Measurements from ENCODE around the gene XXYLT1. TPM values are rescaled to one million over a fixed set of nuclear protein-coding genes. Genes with fewer than 3 reads are reported as not detected.
"Not testable (repeated sequence)": the region's sequence is repeated elsewhere in the genome, so short reads cannot be mapped to it uniquely, and the experiment has no call there.

XXYLT1 gene
- total RNA-seq, 2 experiments from 2014 or later: 5.4 to 5.7 TPM

DNA sequence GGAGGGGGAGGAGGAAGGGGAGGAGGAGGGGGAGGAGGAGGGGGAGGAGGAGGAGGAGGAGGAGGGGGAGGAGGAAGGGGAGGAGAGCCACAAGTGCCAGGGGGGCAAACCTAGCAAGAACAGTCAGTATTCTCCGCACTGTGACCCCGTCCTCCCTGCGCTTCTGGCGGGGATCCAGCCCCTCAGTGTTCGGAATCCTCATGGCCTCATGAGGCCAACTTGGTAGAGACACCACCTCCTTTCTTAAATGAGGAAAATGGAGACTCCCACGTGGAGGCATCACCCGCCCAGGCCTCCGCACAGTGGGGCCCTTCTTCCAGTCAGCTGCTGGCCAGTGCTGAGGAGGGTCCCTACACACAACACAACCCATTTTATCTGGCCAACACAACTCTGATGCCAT lies 163.4 kb downstream of the XXYLT1 start:
- no peaks in the 10 kb centered on the region for H3K9me3 Mint-ChIP-seq (ENCODE audit: low read depth)
- H3K4me1 Mint-ChIP-seq: peaks cover 4% of the 10 kb centered on the region
- H3K4me3 Mint-ChIP-seq: no peak overlapping the region
- no peaks in the 10 kb centered on the region for H3K36me3 Mint-ChIP-seq (ENCODE audit: low read depth)
- DNase-seq (no peak), ATAC-seq (no peak)
- H3K27ac Mint-ChIP-seq: no peak overlapping the region
- ChIA-PET POLR2A (no interaction called here), CTCF (interaction anchor here (0.6 to 2.2 kb wide), 12 partner anchors 24 to 436 kb away, joined by 3 to 17 read pairs (median 5); no protein-coding TSS in a partner anchor)
- intact Hi-C loops (cut with DNase I, micrococcal nuclease): no loop called here
- no peaks in the 10 kb centered on the region for H3K27me3 Mint-ChIP-seq

DNA sequence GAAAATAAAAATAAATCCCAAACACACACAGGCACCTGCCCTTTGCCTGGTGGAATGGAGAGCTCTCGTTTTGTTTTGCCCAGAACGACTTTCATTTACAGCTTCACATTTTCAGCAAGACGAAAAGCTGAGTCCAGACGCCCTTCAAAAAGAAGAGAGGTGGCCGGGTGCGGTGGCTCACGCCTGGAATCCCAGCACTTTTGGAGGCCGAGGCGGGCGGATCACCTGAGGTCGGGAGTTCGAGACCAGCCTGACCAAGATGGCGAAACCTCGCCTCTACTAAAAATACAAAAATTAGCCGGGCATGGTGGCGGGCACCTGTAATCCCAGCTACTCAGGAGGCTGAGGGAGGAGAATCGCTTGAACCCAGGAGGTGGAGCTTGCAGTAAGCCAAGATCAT lies 163.9 kb downstream of the XXYLT1 start:
- CTCF ChIA-PET: interaction anchor here (0.6 to 2.2 kb wide), 20 partner anchors 12 to 480 kb away, joined by 3 to 17 read pairs (median 4); partner anchors contain the start of gene LSG1
- intact Hi-C loops (cut with DNase I, micrococcal nuclease); H3K9me3 Mint-ChIP-seq (ENCODE audit: low read depth); H3K27ac Mint-ChIP-seq; POLR2A ChIA-PET; H3K4me3 Mint-ChIP-seq; ATAC-seq; H3K36me3 Mint-ChIP-seq (ENCODE audit: low read depth); H3K4me1 Mint-ChIP-seq; H3K27me3 Mint-ChIP-seq; DNase-seq: not testable (repeated sequence)

DNA sequence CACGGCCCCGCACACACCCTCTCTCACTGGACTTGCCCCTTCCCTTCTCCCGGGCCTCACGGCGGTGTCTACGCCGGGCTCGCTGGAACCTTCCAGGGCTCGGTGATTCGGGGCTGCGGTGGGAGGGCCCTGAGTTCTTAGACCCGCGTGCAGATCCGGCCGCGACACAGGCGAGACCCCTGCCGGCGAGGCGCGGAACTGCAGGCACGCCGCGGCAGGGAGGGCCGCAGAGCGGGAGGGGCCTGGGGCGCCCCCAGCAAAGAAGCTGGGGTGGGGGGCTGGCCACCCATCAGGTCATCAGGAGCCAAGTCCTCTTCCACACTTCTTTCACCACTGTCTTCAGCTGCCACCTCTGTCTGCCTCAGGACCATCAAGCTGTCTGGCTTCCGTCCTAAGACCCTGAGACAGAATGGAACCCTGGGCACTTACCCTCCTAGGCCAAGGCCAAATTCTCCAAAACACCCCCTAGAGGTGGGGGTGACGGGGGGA lies 164.5 kb downstream of the XXYLT1 start:
- H3K4me3 Mint-ChIP-seq: peak overlapping the region; percentile 9
- ChIA-PET POLR2A (no interaction called here), CTCF (interaction anchor here (0.6 to 2.2 kb wide), 19 partner anchors 12 to 479 kb away, joined by 3 to 17 read pairs (median 5); partner anchors contain the start of gene LSG1)
- peak overlapping the region; percentile 55 for H3K27ac Mint-ChIP-seq
- intact Hi-C loops (cut with DNase I, micrococcal nuclease): loop anchor here (1.0 kb wide), 6 partner anchors 104 to 773 kb away; no protein-coding TSS in a partner anchor
- H3K27me3 Mint-ChIP-seq: no peaks in the 10 kb centered on the region
- ATAC-seq: peak; percentile 85
- H3K9me3 Mint-ChIP-seq (ENCODE audit: low read depth): no peaks in the 10 kb centered on the region
- DNase-seq: peak; percentile 80
- no peaks in the 10 kb centered on the region for H3K36me3 Mint-ChIP-seq (ENCODE audit: low read depth)
- H3K4me1 Mint-ChIP-seq: peaks cover 4% of the 10 kb centered on the region

DNA sequence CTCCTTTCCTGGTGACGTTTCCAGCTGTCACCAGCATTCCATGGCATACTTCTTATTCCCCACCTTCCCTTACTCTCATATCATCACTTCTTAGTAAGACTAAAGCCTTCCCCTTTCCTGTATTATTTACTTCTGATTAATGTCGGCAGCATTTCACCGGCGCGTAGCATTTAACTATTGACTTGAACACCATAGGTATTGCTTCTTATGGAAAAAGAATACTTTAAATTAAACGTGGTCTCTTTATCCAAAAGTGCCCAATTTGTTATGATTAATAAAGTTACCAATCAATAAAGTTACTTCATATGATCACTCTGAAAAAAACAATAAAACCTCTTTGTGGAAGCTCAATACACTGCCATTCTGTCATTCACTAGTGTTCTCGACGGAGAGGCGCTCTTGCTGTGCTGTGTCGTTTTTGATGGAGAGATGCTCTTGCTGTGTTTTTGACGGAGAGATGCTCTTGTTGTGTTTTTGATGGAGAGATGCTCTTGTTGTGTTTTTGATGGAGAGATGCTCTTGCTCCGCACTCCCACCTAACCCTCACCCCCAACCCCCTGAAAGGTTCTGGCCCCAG lies 165.0 kb downstream of the XXYLT1 start:
- no peak for DNase-seq
- ATAC-seq: no peak
- no peaks in the 10 kb centered on the region for H3K36me3 Mint-ChIP-seq (ENCODE audit: low read depth)
- H3K27me3 Mint-ChIP-seq: no peaks in the 10 kb centered on the region
- intact Hi-C loops (cut with DNase I, micrococcal nuclease): loop anchor here (1.0 kb wide), 6 partner anchors 104 to 773 kb away; no protein-coding TSS in a partner anchor
- peaks cover 7% of the 10 kb centered on the region for H3K4me1 Mint-ChIP-seq
- POLR2A ChIA-PET: no interaction called here
- peak overlapping the region; percentile 9 for H3K4me3 Mint-ChIP-seq
- CTCF ChIA-PET: interaction anchor here (0.5 to 2.2 kb wide), 8 partner anchors 22 to 435 kb away, joined by 3 to 13 read pairs (median 4); no protein-coding TSS in a partner anchor
- no peaks in the 10 kb centered on the region for H3K9me3 Mint-ChIP-seq (ENCODE audit: low read depth)
- no peak overlapping the region for H3K27ac Mint-ChIP-seq

GRCh38 chr3:195105389-195105788 lies 165.6 kb downstream of the XXYLT1 start:
- peaks cover 7% of the 10 kb centered on the region for H3K4me1 Mint-ChIP-seq
- POLR2A ChIA-PET: no interaction called here
- no peaks in the 10 kb centered on the region for H3K27me3 Mint-ChIP-seq
- CTCF ChIA-PET: interaction anchor here (0.5 to 2.2 kb wide), 7 partner anchors 13 to 434 kb away, joined by 3 to 13 read pairs (median 4); no protein-coding TSS in a partner anchor
- ATAC-seq (no peak), DNase-seq (no peak)
- no peak overlapping the region for H3K27ac Mint-ChIP-seq
- intact Hi-C loops (cut with DNase I, micrococcal nuclease): no loop called here
- H3K4me3 Mint-ChIP-seq: no peak overlapping the region
- H3K36me3 Mint-ChIP-seq (ENCODE audit: low read depth): no peaks in the 10 kb centered on the region
- no peaks in the 10 kb centered on the region for H3K9me3 Mint-ChIP-seq (ENCODE audit: low read depth)

DNA sequence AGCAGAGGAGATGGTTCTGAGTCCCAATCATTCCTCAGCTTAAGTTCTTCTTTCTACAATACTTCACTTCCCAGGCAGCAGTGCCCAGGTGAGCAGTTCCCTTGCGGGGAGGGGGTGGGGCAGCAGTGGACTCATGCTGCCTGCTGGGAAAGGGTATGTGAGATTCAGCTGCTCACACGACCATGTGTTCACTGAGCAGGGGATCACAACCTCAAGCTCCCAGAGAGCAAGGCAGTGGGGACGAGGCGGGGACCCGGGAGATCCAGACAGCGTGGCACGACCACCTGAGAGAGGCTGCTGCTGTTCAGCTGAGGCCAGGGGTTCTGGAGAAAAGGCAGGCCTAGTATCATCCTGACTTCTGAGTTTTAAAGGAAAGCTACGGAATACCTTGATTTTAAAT lies 166.6 kb downstream of the XXYLT1 start:
- DNase-seq (no peak), ATAC-seq (no peak)
- no peak overlapping the region for H3K27ac Mint-ChIP-seq
- no peaks in the 10 kb centered on the region for H3K9me3 Mint-ChIP-seq (ENCODE audit: low read depth)
- H3K4me3 Mint-ChIP-seq: no peak overlapping the region
- H3K4me1 Mint-ChIP-seq: peaks cover 7% of the 10 kb centered on the region
- ChIA-PET POLR2A (no interaction called here), CTCF (interaction anchor here (0.6 to 1.3 kb wide), 4 partner anchors 14 to 422 kb away, joined by 3 to 5 read pairs (median 3); no protein-coding TSS in a partner anchor)
- intact Hi-C loops (cut with DNase I, micrococcal nuclease): no loop called here
- no peaks in the 10 kb centered on the region for H3K36me3 Mint-ChIP-seq (ENCODE audit: low read depth)
- no peaks in the 10 kb centered on the region for H3K27me3 Mint-ChIP-seq

DNA sequence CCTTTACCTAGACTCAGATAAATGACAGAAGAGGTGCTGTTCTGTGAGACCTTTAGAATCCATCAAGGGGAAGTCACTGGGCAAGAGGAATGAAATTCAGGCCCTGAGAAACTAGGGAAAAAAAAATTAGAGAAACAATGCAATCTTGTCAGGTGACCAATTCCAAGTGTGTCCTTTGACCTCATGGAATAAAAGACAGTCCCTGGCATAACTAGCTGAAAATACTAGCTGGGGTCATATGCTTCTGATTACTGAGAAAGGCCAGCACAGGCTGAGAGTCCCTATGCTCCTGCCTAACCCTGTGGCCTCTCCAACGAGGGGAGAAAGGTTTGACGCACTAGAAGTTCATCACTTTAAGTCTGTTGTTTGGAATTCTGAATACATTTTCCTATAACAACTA lies 167.3 kb downstream of the XXYLT1 start:
- Mint-ChIP-seq H3K27ac (no peak overlapping the region), H3K4me3 (no peak overlapping the region), H3K9me3 (ENCODE audit: low read depth) (no peaks in the 10 kb centered on the region), H3K36me3 (ENCODE audit: low read depth) (no peaks in the 10 kb centered on the region), H3K27me3 (no peaks in the 10 kb centered on the region), H3K4me1 (peaks cover 7% of the 10 kb centered on the region)
- intact Hi-C loops (cut with DNase I, micrococcal nuclease): no loop called here
- POLR2A ChIA-PET: no interaction called here
- DNase-seq (no peak), ATAC-seq (no peak)
- CTCF ChIA-PET: interaction anchor here (0.5 to 1.1 kb wide), 2 partner anchors 416 to 421 kb away, joined by 3 read pairs; no protein-coding TSS in a partner anchor

GRCh38 chr3:195102609-195103467 lies 168.1 kb downstream of the XXYLT1 start:
- H3K9me3 Mint-ChIP-seq (ENCODE audit: low read depth): no peaks in the 10 kb centered on the region
- intact Hi-C loops (cut with DNase I, micrococcal nuclease): no loop called here
- CTCF ChIA-PET: interaction anchor here (0.5 kb wide), 1 partner anchor 416 kb away, joined by 3 read pairs; no protein-coding TSS in a partner anchor

GRCh38 chr3:195101927-195102608 lies 168.9 kb downstream of the XXYLT1 start:
- ATAC-seq (no peak), DNase-seq (no peak)
- no peak overlapping the region for H3K4me3 Mint-ChIP-seq
- H3K27ac Mint-ChIP-seq: no peak overlapping the region
- H3K4me1 Mint-ChIP-seq: peaks cover 7% of the 10 kb centered on the region
- H3K9me3 Mint-ChIP-seq (ENCODE audit: low read depth): no peaks in the 10 kb centered on the region
- ChIA-PET CTCF (no interaction called here), POLR2A (no interaction called here)
- intact Hi-C loops (cut with DNase I, micrococcal nuclease): no loop called here
- H3K36me3 Mint-ChIP-seq (ENCODE audit: low read depth): no peaks in the 10 kb centered on the region
- H3K27me3 Mint-ChIP-seq: no peaks in the 10 kb centered on the region

More at GRCh38 chr3:195102609-195103467, 168.1 kb downstream of the XXYLT1 start:
- Mint-ChIP-seq H3K4me1 (peaks cover 7% of the 10 kb centered on the region), H3K4me3 (no peak overlapping the region), H3K27me3 (no peaks in the 10 kb centered on the region), H3K27ac (no peak overlapping the region), H3K36me3 (ENCODE audit: low read depth) (no peaks in the 10 kb centered on the region)
- no peak for ATAC-seq
- POLR2A ChIA-PET: no interaction called here
- DNase-seq: no peak

- DNase-seq (no peak), ATAC-seq (no peak)
- no peak overlapping the region for H3K27ac Mint-ChIP-seq
- no peaks in the 10 kb centered on the region for H3K9me3 Mint-ChIP-seq (ENCODE audit: low read depth)
- peaks cover 4% of the 10 kb centered on the region for H3K4me1 Mint-ChIP-seq
- CTCF ChIA-PET: interaction anchor here (0.9 kb wide), 1 partner anchor 430 kb away, joined by 3 read pairs; no protein-coding TSS in a partner anchor
- POLR2A ChIA-PET: no interaction called here
- no peak overlapping the region for H3K4me3 Mint-ChIP-seq
- H3K27me3 Mint-ChIP-seq: no peaks in the 10 kb centered on the region
- intact Hi-C loops (cut with DNase I, micrococcal nuclease): no loop called here
- no peaks in the 10 kb centered on the region for H3K36me3 Mint-ChIP-seq (ENCODE audit: low read depth)
Measured at GRCh38 chr3:195101001-195101583, 169.9 kb downstream of the XXYLT1 start.
